ENCODE data around the gene ACTN3.

DNA sequence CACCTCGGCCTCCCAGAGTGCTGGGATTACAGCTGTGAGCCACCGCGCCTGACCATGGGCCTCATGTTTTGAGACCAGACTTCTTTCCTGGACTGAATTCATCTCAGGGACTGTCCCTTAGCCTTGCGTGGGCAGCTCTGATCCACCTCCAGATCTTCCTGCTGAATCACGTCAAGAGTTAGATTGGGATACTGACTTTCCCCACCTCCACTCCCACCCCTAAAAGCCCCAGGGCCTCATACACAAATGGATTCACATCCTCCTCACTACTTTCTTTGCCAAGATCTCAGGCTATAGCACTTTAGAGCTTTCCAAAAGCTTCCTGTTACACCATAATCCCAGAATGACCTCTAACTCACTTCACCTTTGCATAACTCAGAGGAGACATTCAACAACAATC lies 34.1 kb downstream of the ACTN3 start:
- TF ChIP-seq, protein P1, sequence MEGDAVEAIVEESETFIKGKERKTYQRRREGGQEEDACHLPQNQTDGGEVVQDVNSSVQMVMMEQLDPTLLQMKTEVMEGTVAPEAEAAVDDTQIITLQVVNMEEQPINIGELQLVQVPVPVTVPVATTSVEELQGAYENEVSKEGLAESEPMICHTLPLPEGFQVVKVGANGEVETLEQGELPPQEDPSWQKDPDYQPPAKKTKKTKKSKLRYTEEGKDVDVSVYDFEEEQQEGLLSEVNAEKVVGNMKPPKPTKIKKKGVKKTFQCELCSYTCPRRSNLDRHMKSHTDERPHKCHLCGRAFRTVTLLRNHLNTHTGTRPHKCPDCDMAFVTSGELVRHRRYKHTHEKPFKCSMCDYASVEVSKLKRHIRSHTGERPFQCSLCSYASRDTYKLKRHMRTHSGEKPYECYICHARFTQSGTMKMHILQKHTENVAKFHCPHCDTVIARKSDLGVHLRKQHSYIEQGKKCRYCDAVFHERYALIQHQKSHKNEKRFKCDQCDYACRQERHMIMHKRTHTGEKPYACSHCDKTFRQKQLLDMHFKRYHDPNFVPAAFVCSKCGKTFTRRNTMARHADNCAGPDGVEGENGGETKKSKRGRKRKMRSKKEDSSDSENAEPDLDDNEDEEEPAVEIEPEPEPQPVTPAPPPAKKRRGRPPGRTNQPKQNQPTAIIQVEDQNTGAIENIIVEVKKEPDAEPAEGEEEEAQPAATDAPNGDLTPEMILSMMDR (IDR thresholded peaks at IDR 0.05), result no peak
- no peak for TF ChIP-seq POLR2A (IDR thresholded peaks at IDR 0.05)

All from breast epithelium (tissue), 3 donors.